EL (cell line): Measurements from ENCODE around the gene MARK2.
"Not testable (repeated sequence)": the region's sequence is repeated elsewhere in the genome, so short reads cannot be mapped to it uniquely, and the experiment has no call there.

Experiments used
- DNase-seq: peaks from one replicate; pipeline ENCODE4 v3.0.0-alpha.2; 2016

Gene MARK2

DNA sequence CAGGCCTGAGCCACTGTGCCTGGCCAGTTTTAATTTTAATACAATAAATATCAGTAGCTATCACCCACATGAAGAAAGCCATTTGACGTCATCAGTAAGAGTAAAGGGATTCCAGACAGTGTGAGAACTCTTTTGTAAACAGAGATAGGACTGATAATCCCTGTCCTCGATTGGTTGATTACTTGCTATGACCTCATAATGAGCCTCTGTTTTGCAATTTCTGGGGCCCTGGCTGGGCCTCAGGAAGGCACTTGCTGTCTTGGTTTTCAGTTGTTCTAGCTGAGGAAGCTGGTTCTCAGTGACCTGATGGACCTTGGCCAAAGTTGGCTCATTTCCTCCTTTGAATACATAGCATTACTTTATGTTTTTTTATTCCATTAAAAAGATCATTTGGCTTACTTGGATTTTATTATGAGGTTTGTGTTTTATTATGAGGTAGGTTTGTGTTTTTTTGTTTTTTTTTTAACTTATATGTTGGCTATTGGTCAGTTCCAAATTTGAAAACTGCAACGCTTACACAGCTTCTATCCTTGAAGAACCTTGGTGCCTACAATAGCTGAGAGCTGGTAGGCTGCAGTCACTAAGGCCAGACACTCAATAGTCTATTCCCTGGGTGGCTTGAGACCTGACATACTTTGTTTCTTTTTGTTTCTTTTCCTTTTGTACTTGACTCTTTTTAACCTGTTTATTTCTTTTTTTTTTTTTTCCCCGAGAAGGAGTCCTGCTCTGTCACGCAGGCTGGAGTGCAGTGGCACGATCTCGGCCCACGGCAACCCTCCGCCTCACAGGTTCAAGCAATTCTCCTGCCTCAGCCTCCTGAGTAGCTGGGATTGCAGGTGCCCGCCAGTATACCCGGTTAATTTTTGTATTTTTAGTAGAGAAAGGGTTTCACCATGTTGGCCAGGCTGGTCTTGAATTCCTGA, 20.0 kb downstream of the MARK2 start:
- DNase-seq: peak; percentile 59

DNA sequence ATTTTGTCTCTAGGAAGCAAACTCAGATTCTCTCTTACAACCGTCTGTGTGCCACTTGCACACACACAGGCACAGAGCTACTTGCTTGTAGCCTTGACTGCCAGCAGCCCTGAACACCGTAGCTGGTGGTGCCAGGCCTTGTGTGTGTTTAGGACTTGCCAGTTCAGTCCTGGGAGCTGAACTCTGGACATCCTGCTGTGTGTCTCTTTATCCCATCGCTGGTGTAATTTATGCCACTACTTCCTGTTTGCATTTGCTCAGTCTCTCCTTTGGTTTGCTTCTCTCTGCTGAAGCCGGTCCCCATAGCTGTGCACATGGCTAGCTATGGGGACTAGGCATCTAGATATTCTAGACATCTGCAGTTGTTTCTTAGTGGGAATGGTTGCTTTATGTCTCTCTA, 24.0 kb downstream of the MARK2 start:
- no peak for DNase-seq

DNA sequence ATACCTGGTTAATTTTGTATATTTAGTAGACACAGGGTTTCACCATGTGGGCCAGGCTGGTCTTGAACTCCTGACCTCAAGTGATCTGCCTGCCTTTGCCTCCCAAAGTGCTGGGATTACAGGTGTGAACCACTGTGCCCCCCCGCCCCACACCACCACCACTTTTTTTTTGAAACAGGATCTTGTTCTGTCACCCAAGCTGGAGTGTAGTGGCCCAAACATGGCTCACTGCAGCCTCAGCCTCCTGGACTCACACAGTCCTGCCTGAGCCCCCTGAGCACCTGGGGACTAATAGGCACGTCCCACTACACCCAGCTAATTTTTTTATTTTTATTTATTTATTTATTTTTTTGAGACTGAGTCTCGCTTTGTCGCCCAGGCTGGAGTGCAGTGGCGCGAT, 24.7 kb downstream of the MARK2 start:
- DNase-seq: not testable (repeated sequence)

DNA sequence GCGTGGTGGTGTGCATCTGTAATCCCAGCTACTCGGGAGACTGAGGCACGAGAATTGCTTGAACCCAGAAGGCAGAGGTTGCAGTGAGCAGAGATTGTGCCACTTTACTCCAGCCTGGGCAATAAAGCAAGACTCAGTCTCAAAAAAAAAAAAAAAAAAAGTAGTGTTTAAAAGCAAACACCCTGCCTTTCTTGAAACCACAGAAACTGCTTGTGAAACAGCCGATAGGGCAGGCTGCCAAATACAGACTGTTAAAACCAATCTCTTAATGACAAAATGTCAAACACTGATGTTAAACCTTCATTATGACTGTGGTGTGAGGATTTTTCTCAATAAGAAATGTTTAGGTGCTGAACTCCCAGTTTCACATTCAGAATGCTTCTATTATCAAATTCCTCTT, 27.3 kb downstream of the MARK2 start:
- peak; percentile 22 for DNase-seq

DNA sequence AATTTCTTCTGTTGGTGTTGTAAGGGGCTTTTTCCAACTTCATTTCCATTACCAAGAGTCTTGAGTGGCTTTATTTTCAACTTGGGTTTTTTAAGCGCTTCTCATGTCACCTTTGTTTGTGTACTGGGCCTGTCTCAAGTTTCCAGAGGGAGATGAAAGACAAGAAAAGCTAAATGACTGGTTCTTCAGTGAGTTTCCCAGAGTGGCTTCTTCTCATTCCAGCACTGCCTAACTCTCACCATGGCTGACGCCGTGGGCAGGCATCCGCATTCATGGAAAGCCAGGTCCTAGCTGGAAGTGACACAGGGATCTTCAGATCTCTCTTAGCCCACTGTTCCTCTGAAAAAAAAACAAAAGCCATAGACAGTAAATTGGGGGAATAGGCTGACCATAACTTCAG, 28.6 kb downstream of the MARK2 start:
- no peak for DNase-seq

DNA sequence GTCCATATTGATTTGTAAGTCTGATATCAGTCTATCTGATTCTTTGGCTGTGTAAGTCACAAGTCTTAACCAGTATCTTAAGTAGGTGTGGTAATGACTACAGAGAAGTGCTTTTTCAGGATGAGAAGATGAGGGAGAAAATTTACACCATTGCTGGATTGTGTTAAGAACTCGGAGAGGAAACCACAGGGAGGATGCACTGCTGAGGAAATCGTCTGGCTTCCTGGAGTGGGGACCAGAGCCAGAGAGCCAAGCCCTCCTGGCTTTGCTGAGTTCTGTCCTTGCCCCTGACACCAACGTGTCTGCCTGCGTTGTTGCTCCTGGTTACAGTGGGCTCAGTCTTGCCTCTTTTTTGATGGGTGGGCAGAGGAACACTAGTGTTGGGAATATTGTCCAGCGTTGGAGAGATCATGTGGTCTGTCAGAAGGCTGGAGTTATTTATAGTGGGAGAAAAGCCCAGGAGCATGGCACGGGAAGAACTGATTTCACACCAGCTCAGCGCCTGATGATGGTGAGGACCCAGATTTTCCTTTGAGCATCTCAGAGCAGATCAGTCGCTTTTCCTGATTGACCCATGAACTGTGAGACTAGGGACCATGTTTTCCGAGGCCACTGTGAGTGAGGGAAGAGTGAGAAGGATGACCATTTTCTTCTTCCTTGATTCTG, 29.6 kb downstream of the MARK2 start:
- no peak for DNase-seq

DNA sequence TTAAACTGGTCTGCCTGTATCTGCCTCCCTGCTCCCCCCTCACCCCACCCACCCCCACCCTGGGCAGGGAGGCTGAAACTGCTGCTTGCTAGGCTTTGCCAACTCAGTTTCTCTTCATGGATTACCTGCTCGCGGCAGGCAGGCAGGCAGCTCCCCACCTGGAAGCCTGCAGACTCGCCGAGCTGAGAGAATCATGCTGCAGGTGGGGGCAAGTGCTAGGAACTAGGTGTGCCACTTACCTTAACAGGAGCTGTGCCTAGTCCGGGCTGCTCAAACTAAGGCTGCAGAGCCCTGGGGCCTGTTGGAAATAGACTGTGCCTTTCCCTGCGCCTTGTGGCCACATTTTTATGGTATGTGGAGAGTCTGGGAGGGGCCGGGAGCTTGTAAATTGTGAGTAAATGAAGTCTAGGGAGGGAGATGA, 30.3 kb downstream of the MARK2 start:
- DNase-seq: peak; percentile 15

DNA sequence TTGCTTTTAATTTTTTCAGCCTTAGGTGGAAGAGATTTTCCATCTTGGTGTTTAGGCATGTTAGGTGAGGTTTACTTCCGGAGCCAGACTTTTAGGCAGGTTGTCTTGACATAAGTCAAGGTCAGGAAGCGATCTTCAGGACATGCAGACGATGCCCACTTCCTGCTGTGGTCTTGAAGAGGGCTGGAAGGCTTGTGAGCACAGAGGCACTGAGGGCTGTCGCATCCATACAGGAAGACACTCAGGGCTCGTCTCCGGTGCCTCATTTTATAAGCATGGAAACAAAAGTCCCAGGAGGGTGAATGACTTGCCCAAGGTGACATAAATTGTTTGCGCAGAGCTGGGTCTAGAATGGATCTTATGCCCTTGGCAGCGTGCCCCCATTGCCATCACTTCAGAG, 30.8 kb downstream of the MARK2 start:
- no peak for DNase-seq

DNA sequence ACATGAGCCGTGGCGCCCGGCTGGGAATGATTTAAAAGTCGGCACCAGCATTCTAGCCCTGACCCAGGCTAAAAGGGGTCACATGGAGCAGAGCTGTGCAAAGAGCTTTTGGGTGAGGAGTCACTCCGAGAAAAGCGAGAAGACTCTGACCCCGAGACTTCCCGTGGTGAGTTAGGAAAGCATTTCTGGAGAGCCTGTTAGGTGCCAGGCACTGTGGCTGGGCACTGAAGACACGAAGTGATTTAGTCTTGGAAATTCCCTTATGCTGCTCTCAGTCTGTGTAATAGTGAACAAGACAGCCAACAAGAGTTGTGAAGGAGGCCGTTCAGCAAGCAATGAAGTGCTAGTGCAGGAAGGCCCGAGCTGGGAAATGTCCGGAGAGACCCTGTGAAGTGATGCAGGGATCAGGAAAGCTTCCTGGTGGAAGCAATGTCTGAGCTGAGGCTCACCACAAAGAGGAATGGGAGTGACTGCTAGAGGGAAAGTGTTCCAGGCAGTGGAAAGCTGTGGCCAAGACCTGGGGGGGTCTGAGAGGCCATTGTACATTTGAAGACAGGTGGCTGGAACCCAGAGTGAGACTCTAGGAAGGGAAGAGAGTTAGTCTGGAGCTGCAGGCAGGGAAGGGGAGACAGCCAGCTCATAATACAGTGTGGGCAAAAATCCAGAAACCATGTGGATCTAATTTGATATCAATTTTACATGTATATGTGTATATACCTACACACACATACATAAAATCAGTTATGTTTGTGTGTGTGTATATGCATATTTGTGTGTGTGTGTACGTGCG, 31.6 kb downstream of the MARK2 start:
- peak; percentile 28 for DNase-seq

DNA sequence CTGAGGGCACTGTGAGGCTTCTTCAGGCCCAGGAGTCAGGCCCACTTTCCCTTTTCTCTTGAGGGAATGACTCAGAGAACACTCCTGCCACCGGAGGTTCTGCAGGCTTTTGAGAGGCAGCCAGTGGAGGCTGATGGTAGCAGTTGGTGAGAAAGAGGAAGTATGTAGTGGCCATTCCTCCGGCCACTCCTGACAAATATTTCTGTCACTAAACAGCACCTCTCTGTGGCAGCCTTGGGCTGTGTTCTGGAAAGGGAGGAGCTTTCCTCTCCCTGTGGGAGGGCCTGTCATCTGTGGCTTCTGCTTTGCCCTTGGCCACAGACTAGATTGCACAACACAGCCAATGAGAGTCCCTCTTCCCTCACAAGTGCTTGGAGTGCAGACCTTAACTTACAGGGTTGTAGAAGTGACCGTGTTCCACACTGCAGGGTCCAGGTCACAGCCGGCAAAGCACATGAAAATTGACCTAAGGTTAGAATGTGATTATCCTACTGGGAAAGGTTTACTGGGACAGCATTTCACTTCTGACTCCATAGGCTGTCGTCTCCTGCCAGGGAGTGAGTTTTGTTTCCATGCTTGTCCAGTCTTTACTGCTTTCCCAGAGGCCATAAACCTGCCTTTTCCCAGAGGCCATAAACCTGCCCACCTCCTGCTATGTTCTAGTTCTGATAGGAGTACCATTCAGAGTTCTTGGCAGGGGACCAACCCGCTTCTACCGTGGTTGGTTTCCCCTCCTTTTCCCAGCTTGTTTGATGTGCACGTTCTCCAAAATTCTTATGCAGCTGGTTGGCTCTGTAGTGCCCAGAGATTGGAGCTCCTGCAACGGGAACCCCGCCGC, 33.3 kb downstream of the MARK2 start:
- peak; percentile 98 for DNase-seq

DNA sequence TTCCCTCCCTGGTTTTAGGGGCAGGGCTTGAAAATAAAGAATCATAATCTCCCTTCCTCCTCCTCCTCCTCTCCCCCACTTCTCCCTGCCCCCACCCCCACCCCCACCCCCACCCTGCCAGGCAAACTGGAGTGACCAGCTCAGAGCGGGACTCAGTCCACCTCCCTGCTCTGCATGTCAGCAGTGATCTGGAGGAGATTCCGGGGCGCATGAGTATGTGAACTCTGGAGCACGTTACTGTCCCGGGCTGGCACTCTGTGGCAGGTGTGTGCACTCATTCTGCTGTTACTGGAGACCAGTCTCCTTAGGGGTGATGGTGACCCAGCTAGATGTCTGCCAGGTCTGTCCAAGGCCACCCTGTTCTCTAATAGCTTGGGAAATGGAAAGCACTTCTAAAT, 33.9 kb downstream of the MARK2 start:
- DNase-seq: no peak

DNA sequence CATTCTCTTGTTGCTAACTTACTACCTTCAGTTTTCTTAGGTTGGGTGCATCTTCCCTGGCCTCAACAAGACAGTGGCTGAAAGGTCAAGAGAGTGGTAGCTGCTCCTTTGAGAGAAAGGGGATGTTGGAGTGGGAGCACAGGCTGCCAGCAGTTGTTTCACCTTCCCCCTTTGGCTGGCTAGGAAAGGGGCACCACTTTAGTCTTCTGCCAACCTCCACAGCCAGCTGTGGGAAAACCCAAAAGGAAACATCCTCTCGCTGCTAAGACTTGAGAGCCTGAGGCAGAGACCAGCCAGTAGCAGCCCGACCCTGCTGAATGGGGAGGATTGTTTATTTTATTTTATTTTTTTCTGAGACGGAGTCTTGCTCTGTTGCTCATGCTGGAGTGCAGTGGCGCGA, 34.4 kb downstream of the MARK2 start:
- no peak for DNase-seq

DNA sequence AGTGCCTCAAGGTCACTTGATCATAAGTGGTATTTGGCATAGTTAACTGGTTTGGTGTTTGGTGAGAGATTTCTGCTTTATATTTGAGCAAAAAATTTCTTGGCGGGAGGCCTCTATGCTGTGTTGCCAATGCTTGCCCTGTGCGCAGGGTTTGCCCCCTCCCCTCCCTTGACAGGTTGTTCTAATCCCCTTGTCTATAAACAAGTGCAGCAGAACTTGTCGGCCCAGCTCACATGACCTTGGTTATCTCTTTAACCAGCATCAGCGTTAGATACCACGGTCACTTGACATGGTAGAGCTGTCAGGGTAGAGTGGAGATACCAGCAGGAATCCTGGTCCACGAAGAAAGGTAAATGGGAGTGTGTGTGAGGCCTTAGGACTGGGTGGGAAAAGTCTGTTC, 35.6 kb downstream of the MARK2 start:
- DNase-seq: no peak

DNA sequence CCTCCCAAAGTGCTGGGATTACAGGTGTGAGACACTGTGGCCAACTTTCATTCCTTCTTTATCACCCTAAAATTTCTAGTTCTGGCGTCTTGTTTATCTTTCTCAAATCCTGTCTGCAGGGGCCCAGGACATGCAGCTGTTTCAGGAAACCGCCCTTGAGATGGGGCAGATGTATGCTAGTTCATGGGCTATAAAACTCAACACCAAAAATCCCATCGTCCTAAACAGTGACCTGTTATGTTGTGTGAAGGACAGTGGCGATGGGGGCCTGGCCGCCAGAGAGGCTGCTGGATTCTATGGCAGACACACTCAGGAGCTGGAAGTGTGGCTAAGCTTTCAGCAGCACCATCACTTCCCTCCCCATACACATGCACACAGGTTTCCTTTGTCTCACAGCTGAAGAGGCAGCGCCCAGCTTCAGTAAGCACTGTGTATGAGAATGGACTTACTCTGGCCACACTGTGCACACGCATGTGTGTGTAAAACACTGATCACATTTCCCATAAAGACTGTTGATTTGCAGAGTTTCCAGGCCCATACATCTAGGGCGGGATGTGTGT, 36.7 kb downstream of the MARK2 start:
- no peak for DNase-seq

DNA sequence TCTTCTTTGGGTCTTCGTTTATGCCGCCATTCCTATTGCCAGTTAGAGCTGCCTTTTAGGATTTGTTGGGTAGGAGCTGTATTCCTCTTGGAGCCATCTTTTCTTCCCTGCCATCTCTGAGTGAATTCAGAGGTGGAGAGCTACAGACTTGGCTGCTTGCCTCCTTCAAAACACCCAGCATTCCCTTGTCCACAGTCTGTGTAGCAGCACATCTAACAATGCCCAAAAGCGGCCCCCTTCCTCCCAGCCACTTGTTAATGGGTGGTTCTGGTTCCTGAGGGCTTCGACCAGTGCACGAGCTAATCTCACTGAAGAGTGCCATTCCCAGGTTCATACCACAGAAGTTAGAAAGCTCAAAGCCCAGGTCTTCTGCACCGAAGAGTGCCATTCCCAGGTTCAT, 37.7 kb downstream of the MARK2 start:
- no peak for DNase-seq

DNA sequence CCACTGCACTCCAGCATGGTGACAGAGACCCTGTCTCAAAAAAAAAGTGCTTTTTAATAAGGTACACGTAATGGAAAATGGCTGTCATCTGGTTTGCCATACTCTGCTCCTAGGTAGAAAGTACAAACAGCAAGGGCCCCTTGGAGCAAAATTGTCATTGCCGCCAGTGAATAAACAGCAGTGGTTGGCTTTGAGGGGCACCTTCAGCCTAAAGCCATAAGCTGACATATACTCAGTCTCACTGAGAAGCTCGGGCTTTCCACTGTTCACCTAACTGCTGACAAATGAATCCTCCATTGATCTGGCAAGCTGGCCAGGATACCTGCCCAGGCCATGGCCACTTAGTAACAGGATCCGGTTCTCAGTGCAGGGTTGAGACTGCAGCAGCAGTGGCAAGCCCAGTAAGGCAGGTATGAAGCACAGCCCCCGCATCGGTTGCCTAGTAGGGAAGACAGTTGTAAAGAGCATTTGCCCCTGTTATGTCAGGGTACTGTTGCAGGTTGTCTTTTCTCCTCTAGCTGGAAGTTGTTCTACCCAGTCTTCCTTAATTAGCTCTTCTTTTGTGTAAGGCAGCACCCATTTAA, 38.8 kb downstream of the MARK2 start:
- DNase-seq: no peak

DNA sequence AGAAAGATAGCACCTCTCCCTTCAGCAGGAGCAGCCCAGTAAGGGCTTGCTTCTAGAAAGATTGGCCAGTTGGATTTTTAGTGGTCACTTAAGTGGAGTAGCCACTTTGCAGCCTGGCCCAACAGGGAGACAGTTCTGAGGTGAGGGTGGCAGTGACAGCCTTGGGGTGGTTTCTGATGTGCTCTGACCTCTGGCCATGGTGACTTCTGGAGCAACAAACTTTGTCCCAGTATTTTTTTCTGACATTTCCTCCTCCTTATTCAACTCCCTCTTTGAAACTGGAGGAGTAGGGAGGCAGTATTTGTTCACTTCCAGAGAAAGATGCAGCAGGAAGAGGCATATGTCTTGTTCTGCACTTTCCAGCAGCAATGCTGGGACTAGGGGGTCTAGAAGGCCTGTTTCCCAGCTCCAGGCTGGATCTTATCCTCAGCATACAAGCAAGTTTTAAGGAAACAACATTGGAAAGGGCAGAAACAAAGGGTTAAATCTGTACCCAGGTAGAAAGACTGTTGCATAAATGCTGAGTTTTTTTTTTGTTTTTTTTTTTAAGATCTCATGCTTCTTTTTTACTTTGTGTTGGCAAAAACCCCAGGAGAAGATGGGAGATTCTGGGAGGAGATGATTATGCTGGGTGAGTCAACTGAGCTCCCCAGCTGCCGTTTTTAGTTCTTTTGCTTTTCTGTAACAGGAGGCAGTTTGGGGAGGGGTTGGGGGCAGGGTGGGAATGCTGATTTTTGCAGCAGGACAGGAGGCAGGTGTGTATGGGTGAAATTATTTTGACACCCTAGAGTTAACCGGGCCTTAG, 40.9 kb downstream of the MARK2 start:
- DNase-seq: peak; percentile 66

DNA sequence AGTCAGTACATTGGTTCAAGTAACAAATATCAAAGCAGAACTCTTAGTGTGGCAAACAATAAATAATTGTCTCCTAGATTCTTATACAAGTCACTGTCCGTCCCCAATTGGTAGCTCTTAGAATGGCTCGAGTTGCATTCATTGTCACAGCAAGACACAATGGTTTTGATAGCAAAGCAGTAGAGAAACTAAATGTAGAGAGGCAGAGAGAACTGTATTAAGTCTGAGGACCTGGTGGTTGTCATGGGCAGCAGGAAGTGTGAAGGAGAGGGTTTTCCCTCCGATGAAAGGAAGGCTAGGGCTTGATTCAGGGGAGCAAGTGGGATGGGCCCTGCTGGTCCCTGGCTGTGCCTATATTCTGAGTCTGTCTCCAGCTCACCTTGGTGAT, 41.5 kb downstream of the MARK2 start:
- no peak for DNase-seq

DNA sequence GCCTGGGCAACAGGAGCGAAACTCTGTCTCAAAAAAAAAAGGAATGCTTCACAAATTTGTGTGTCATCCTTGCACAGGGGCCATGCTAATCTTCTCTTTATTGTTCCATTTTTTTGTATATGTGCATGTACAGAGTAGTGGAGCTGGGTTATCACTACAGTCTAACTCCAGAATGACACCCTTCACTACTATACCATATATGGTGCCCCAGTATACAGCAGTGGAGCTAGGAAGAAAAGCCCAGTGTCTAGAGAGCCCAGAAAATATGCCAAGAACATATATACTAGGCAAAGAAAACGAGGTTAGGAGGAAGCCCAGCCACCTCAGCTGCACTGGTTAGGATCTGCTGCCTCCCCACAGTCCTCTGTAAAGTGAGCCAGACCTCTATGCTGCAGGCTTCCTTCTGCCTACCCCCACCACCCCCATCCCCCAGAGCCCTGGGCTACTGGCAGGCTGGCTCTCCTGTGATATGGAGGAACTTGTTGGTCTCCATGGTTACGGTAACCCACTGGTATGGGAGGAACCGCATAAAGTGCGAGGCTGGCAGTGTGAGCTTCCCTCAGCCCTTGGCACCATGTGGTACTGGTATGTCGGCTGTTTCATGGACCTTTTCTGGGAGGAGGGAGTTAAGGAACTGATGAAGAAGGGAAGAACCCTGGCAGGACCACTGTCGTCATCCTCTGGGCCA, 43.8 kb downstream of the MARK2 start:
- DNase-seq: no peak

DNA sequence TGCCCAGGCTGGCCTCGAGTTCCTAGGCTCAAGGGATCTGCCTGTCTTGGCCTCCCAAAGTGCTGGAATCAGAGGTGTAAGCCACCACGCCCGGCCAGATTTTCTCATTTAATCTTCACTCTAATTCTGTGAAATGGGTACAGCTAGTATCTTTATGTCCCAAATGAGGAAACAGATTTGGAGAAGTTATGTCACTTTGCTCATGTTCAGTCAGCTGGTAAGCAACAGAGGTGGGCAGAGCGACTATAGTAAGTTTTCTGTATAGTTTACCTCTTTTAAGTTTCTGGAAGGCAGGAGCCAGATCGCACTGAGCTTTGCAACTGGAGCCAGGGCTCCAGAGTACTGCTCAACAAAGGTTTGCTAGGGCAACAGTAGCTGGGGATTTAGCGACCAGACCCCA, 44.9 kb downstream of the MARK2 start:
- no peak for DNase-seq
